Measurements from ENCODE around the gene YAP1. TPM values are rescaled to one million over a fixed set of nuclear protein-coding genes. Genes with fewer than 3 reads are reported as not detected.

Gene YAP1
- total RNA-seq, 2 experiments from 2014 or later: not detected

DNA sequence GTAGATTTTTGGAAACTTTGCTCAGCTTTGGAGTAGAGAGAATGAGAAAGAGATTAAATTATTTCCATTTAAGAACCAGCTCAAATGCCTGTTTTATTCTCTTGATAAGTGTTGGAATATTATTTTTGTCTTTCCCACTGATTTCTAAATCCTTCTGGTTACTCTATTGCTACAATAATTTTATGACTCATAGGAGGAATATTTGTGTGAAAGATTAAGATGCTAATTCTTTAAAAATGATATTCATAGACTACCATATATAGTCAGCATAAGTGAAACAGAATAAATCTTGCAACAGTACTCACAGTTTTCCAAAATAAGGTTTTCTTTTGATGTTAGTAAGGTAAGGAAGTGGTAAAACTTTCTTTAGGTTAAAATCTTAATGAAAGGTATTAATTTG is 60.9 kb downstream of the YAP1 start:
- CTCF ChIA-PET: interaction anchor here (1.3 kb wide), 1 partner anchor 9 kb away, joined by 4 read pairs; no protein-coding TSS in a partner anchor
- Mint-ChIP-seq H3K4me3 (no peak overlapping the region), H3K9me3 (no peaks in the 10 kb centered on the region), H3K4me1 (ENCODE audit: low read depth) (no peaks in the 10 kb centered on the region), H3K27ac (no peak overlapping the region), H3K36me3 (ENCODE audit: low read depth) (no peaks in the 10 kb centered on the region), H3K27me3 (peaks cover 20% of the 10 kb centered on the region)
- no peak for TF ChIP-seq CTCF (IDR thresholded peaks at IDR 0.05)
- intact Hi-C loops (cut with micrococcal nuclease): no loop called here
- no peak for DNase-seq
- no peak for ATAC-seq
- POLR2A ChIA-PET: no interaction called here

DNA sequence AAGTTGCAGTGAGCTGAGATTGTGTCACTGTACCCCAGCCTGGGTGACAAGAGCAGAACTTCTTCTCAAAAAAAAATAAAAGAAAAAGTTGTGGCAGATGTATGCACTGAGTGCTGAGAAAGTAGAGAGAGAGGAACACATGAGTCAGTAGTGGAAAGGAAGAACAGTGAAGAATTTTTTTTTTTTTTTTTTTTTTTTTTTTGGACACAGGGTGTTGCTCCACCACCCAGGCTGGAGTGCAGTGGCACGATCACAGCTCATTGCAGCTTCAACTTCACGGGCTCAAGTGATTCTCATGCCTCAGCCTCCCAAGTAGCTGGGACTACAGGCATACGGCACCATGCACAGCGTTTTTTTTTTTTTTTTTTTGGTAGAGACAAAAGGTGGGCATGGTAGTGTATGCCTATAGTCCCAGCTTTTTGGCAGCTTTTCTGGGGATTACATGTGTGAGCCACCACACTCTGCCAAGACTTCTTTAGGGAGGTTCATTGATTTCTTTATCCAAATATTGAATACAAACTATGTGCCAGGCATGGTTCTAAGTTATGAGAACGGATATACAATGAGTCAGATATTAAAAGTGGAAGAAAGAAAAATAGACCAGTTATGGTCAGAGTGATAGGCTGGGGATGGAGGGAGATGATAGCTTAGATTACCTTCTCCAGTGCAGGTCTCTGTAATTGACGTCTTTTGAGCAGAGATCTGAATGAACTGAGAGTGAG is 62.0 kb downstream of the YAP1 start:
- no peaks in the 10 kb centered on the region for H3K36me3 Mint-ChIP-seq (ENCODE audit: low read depth)
- POLR2A ChIA-PET: no interaction called here
- H3K9me3 Mint-ChIP-seq: no peaks in the 10 kb centered on the region
- peaks cover 17% of the 10 kb centered on the region for H3K27me3 Mint-ChIP-seq
- DNase-seq (no peak), ATAC-seq (no peak)
- CTCF ChIA-PET: interaction anchor here (1.3 kb wide), 1 partner anchor 10 kb away, joined by 4 read pairs; no protein-coding TSS in a partner anchor
- H3K4me3 Mint-ChIP-seq: no peak overlapping the region
- intact Hi-C loops (cut with micrococcal nuclease): no loop called here
- TF ChIP-seq CTCF (IDR thresholded peaks at IDR 0.05): no peak
- H3K27ac Mint-ChIP-seq: no peak overlapping the region
- H3K4me1 Mint-ChIP-seq (ENCODE audit: low read depth): no peaks in the 10 kb centered on the region

DNA sequence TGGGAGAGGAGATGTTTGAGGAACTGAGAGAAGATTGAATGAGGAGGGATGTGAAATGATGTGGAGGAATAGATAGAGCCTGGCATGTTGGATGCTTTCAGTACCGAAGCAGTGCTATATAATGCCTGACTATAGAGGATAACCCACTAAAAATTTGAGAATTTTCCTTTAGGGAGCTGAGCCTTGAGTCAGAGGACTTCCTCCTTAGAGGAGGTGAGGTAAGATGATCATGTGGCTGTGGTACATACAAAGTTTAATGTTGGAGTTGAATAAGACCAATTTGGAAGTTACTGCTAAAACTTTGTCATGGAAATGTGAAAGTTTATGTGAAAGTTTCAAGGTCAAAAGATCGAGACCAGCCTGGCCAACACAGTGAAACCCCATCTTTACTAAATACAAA is 66.9 kb downstream of the YAP1 start:
- peaks cover 2% of the 10 kb centered on the region for H3K4me1 Mint-ChIP-seq (ENCODE audit: low read depth)
- no peak overlapping the region for H3K27ac Mint-ChIP-seq
- intact Hi-C loops (cut with micrococcal nuclease): no loop called here
- no peak for DNase-seq
- ChIA-PET POLR2A (interaction anchor here (1.1 kb wide), 1 partner anchor 10 kb away, joined by 3 read pairs; no protein-coding TSS in a partner anchor), CTCF (interaction anchor here (1.0 kb wide), 1 partner anchor 17 kb away, joined by 3 read pairs; no protein-coding TSS in a partner anchor)
- no peak for ATAC-seq
- TF ChIP-seq CTCF (IDR thresholded peaks at IDR 0.05): no peak
- no peaks in the 10 kb centered on the region for H3K9me3 Mint-ChIP-seq
- H3K27me3 Mint-ChIP-seq: peaks cover 11% of the 10 kb centered on the region
- H3K4me3 Mint-ChIP-seq: no peak overlapping the region
- no peaks in the 10 kb centered on the region for H3K36me3 Mint-ChIP-seq (ENCODE audit: low read depth)

DNA sequence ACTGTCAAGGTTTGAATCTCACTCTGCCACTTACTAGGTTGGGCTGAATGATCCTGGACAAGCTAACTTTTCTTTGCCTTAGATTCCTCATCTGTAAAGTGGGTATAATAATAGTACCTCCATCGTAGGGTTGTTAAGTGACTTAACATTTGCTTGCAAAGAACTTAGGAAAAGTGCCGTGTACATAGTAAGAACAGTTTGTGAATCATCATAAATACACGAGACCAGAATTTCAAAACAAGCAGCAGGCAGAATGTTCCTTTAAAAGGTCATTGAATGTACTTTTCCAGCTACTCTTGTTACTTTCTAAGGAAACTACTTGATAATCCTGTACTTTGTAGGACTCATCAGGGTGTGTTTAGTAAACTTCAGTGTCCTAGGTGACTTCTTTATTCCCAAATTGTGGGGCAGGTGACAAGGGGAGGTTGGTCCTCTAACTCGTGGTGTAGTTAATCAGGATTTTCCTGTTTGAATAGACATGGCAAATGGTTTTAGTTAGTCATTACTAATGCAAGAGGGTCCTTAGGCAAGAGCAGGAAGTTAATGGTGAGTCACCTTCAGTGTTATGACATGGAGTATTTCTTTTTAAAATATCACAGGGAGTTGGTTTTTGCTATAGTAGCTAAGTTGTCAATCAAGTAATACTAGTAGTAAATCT is 67.9 kb downstream of the YAP1 start:
- H3K4me3 Mint-ChIP-seq: no peak overlapping the region
- H3K27ac Mint-ChIP-seq: no peak overlapping the region
- no peaks in the 10 kb centered on the region for H3K9me3 Mint-ChIP-seq
- H3K4me1 Mint-ChIP-seq (ENCODE audit: low read depth): peaks cover 2% of the 10 kb centered on the region
- peak; percentile 30 for ATAC-seq
- CTCF ChIA-PET: no interaction called here
- H3K36me3 Mint-ChIP-seq (ENCODE audit: low read depth): no peaks in the 10 kb centered on the region
- DNase-seq: no peak
- POLR2A ChIA-PET: no interaction called here
- no peak for TF ChIP-seq CTCF (IDR thresholded peaks at IDR 0.05)
- peaks cover 5% of the 10 kb centered on the region for H3K27me3 Mint-ChIP-seq
- intact Hi-C loops (cut with micrococcal nuclease): no loop called here

GRCh38 chr11:102179371-102179770 is 69.1 kb downstream of the YAP1 start:
- no peak for TF ChIP-seq CTCF (IDR thresholded peaks at IDR 0.05)
- DNase-seq (no peak), ATAC-seq (no peak)
- Mint-ChIP-seq H3K9me3 (no peaks in the 10 kb centered on the region), H3K36me3 (ENCODE audit: low read depth) (no peaks in the 10 kb centered on the region), H3K27ac (no peak overlapping the region), H3K4me1 (ENCODE audit: low read depth) (peaks cover 2% of the 10 kb centered on the region), H3K4me3 (no peak overlapping the region), H3K27me3 (peaks cover 5% of the 10 kb centered on the region)
- ChIA-PET POLR2A (no interaction called here), CTCF (no interaction called here)
- intact Hi-C loops (cut with micrococcal nuclease): no loop called here

Data from activated CD8-positive, alpha-beta T cell treated with anti-CD3 and anti-CD28 coated beads for 36 hours (primary cell).